ENCODE data around the gene FOXN3. TPM values are rescaled to one million over a fixed set of nuclear protein-coding genes. Genes with fewer than 3 reads are reported as not detected.

FOXN3 gene
- polyA plus RNA-seq, 1 of the 3 experiments (the other 2 are of a cell fraction), result 9.8 TPM

- Histone ChIP-seq H3K36me3 (replicated peaks in 1 of 2; ENCODE audit: control insufficient read depth in 1 of 2, insufficient read depth in 2 of 2, low read length in 1 of 2) (no peaks in the 10 kb centered on the region), H3K27me3 (ENCODE audit: insufficient read depth) (no peaks in the 10 kb centered on the region), H3K4me3 (ENCODE audit: low read depth in 2 of 2, low read length in 1 of 2) (no peak overlapping the region), H3K9me3 (no peaks in the 10 kb centered on the region), H3K79me2 (ENCODE audit: insufficient read depth) (no peaks in the 10 kb centered on the region), H3K9me2 (no peaks in the 10 kb centered on the region), H2AFZ (ENCODE audit: low read depth) (no peak overlapping the region), H3K4me1 (ENCODE audit: control insufficient read depth in 1 of 2, insufficient read depth in 2 of 2, low read depth in 1 of 2, low read length in 1 of 2) (no peaks in the 10 kb centered on the region; a peak in 1 of 4 replicates), H3K9ac (no peak overlapping the region), H3F3A (replicated peaks; ENCODE audit: insufficient read depth) (peaks cover 3% of the 10 kb centered on the region), H4K20me1 (ENCODE audit: insufficient read depth) (no peaks in the 10 kb centered on the region), H3K27ac (ENCODE audit: low read depth in 2 of 2, low read length in 1 of 2) (no peak overlapping the region; a peak in 1 of 4 replicates), H3K4me2 (no peak overlapping the region)
- no peak for DNase-seq
- 87% methylated on average over 10 of the region's 12 CpGs for WGBS (ENCODE audit: low lambda C conversion rate)
- ChIA-PET POLR2A (no interaction called here), CTCF (no interaction called here)
- TF ChIP-seq REST (IDR thresholded peaks at IDR 0.05; ENCODE audit: low read depth, low read length) (no peak), CHD2 (IDR thresholded peaks at IDR 0.05; ENCODE audit: low read length, partially characterized antibody) (no peak), ELF1 (IDR thresholded peaks at IDR 0.05) (no peak), RXRA (IDR thresholded peaks at IDR 0.05; ENCODE audit: borderline replicate concordance, low read depth) (no peak), NFIC (IDR thresholded peaks at IDR 0.05; ENCODE audit: borderline replicate concordance) (no peak), GABPA (IDR thresholded peaks at IDR 0.05; ENCODE audit: low read depth) (no peak), NRF1 (IDR thresholded peaks at IDR 0.05; ENCODE audit: low read depth, low read length) (no peak), FOXM1 (IDR thresholded peaks at IDR 0.05; ENCODE audit: low read depth) (no peak), FOXJ3 (CRISPR knock-in tag; IDR thresholded peaks at IDR 0.05) (no peak), MEF2A (IDR thresholded peaks at IDR 0.05; ENCODE audit: borderline replicate concordance, low read depth) (no peak), RCOR1 (IDR thresholded peaks at IDR 0.05; ENCODE audit: low read length) (no peak), PBX3 (IDR thresholded peaks at IDR 0.05) (no peak), JUND (IDR thresholded peaks at IDR 0.05) (no peak), TCF12 (IDR thresholded peaks at IDR 0.05) (no peak), FOSL2 (IDR thresholded peaks at IDR 0.05; ENCODE audit: borderline replicate concordance, low read depth) (no peak)
- TF ChIP-seq, protein P1, sequence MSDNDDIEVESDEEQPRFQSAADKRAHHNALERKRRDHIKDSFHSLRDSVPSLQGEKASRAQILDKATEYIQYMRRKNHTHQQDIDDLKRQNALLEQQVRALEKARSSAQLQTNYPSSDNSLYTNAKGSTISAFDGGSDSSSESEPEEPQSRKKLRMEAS (IDR thresholded peaks at IDR 0.05; ENCODE audit: low read depth), result no peak
- TF ChIP-seq, protein P2, sequence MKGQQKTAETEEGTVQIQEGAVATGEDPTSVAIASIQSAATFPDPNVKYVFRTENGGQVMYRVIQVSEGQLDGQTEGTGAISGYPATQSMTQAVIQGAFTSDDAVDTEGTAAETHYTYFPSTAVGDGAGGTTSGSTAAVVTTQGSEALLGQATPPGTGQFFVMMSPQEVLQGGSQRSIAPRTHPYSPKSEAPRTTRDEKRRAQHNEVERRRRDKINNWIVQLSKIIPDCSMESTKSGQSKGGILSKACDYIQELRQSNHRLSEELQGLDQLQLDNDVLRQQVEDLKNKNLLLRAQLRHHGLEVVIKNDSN (IDR thresholded peaks at IDR 0.05; ENCODE audit: borderline replicate concordance, low read depth), result no peak
Measured at GRCh38 chr14:89340200-89341181, 76.5 kb downstream of the FOXN3 start.

All from SK-N-SH (cell line).